MM.1S (cell line): Measurements from ENCODE around the gene MOXD1.

Experiments
- DNase-seq: peaks from one replicate; pipeline ENCODE4 v3.0.0-alpha.2; 2015
- H2AFZ ChIP-seq: fragments of 300-600 bp; sonication (generic); 2 replicates; pipeline ENCODE4 v1.6.0; 2016; ENCODE audit warnings: antibody characterized with exemption, low read length
- H3F3A ChIP-seq: fragments of 300-600 bp; sonication (generic); 2 replicates; pipeline ENCODE4 v1.6.1; 2016; ENCODE audit warnings: mild to moderate bottlenecking, antibody characterized with exemption, low read length, moderate library complexity, mixed read lengths; ENCODE audit not compliant: insufficient read depth
- H3K27ac ChIP-seq: fragments of 300-600 bp; sonication (generic); 2 replicates; pipeline ENCODE4 v1.5.1; 2016; ENCODE audit warnings: mild to moderate bottlenecking, low read length
- H3K27me3 ChIP-seq: fragments of 300-600 bp; sonication (generic); replicated peaks from 2 replicates; pipeline ENCODE4 v1.6.0; 2016; ENCODE audit warnings: low read length; ENCODE audit not compliant: insufficient read depth
- H3K36me3 ChIP-seq: fragments of 300-600 bp; sonication (generic); replicated peaks from 2 replicates; pipeline ENCODE4 v1.6.1; 2016; ENCODE audit warnings: mild to moderate bottlenecking, low read length, mixed read lengths; ENCODE audit not compliant: insufficient read depth
- H3K4me1 ChIP-seq: fragments of 300-600 bp; sonication (generic); 2 replicates; pipeline ENCODE4 v1.6.1; 2016; ENCODE audit warnings: low read length, mixed read lengths
- H3K4me2 ChIP-seq: fragments of 300-600 bp; sonication (generic); 2 replicates; pipeline ENCODE4 v1.6.0; 2016; ENCODE audit warnings: low read depth, low read length
- H3K4me3 ChIP-seq: fragments of 300-600 bp; sonication (generic); 2 replicates; pipeline ENCODE4 v1.5.1; 2016; ENCODE audit warnings: low read length, mixed read lengths
- H3K79me2 ChIP-seq: fragments of 300-600 bp; sonication (generic); 2 replicates; pipeline ENCODE4 v1.6.1; 2016; ENCODE audit warnings: mixed run types, low read length, mixed read lengths
- H3K9ac ChIP-seq: fragments of 300-600 bp; sonication (generic); 2 replicates; pipeline ENCODE4 v1.6.1; 2016; ENCODE audit warnings: low read length, mixed read lengths
- H3K9me2 ChIP-seq: fragments of 300-600 bp; sonication (generic); replicated peaks from 2 replicates; pipeline ENCODE4 v1.6.1; 2016; ENCODE audit warnings: mild to moderate bottlenecking, low read length, mixed read lengths; ENCODE audit not compliant: insufficient read depth
- H3K9me3 ChIP-seq: fragments of 300-600 bp; sonication (generic); replicated peaks from 2 replicates; pipeline ENCODE4 v1.6.1; 2016; ENCODE audit warnings: mild to moderate bottlenecking, low read length, mixed read lengths; ENCODE audit not compliant: insufficient read depth
- H4K20me1 ChIP-seq: fragments of 300-600 bp; sonication (generic); 2 replicates; pipeline ENCODE4 v1.6.1; 2016; ENCODE audit warnings: mild to moderate bottlenecking, low read length, moderate library complexity, mixed read lengths; ENCODE audit not compliant: insufficient read depth
- EZH2 ChIP-seq: fragments of 300-600 bp; sonication (generic); optimal IDR thresholded peaks from 2 replicates; pipeline ENCODE3; 2017; ENCODE audit warnings: low read depth, mild to moderate bottlenecking, antibody characterized with exemption, low read length, mixed read lengths
- EZH2phosphoT487 ChIP-seq: fragments of 300-600 bp; sonication (generic); IDR thresholded peaks from 2 replicates; pipeline ENCODE4 v1.6.1; 2018; ENCODE audit warnings: antibody characterized with exemption, low read length
- TF ChIP-seq, protein P1 (sequence below): fragments of 300-600 bp; sonication (generic); IDR thresholded peaks from 2 replicates; pipeline ENCODE4 v1.5.1; 2016; ENCODE audit warnings: antibody characterized with exemption, low read length, mixed read lengths

MOXD1 gene

DNA sequence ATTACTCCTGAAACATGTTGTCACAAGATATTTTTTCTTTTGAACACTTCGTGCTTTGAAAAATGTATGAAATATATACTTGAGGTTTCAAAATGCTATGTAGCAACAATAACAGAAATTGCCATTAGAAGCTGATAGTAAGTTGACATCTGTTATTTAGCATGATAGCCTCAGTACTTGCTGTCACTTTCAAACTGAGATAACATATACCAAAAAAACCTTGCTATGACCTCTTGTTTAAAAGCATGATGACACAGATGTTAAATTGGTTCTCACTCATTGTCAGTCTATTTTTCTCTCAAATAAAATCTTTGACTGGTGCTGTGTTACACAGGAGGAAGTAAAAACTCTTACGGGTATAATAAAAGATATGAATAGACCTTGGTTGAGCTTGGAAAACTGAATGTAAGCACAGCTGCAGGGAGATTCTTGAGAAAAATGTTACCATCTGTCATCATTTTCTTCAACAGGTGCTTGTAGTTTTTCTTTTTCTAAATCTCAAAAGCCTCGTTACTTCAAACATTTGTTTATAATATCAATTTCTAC, 18.6 kb downstream of the MOXD1 start:
- Histone ChIP-seq H3K4me1 (peaks cover 24% of the 10 kb centered on the region), H3F3A (0 out of 2 replicates have a peak, but pooled peaks cover 3% of the 10 kb centered on the region), H2AFZ (no peak overlapping the region), H4K20me1 (no peaks in the 10 kb centered on the region), H3K36me3 (no peaks in the 10 kb centered on the region), H3K27ac (no peak overlapping the region), H3K9ac (no peak overlapping the region), H3K79me2 (no peaks in the 10 kb centered on the region), H3K27me3 (no peaks in the 10 kb centered on the region), H3K4me2 (peak overlapping the region; percentile 8; the same call in 1 of the 2 replicates), H3K9me2 (no peaks in the 10 kb centered on the region), H3K4me3 (no peak overlapping the region), H3K9me3 (no peaks in the 10 kb centered on the region)
- no peak for TF ChIP-seq EZH2phosphoT487
- TF ChIP-seq EZH2, result no peak
- TF ChIP-seq, protein P1, sequence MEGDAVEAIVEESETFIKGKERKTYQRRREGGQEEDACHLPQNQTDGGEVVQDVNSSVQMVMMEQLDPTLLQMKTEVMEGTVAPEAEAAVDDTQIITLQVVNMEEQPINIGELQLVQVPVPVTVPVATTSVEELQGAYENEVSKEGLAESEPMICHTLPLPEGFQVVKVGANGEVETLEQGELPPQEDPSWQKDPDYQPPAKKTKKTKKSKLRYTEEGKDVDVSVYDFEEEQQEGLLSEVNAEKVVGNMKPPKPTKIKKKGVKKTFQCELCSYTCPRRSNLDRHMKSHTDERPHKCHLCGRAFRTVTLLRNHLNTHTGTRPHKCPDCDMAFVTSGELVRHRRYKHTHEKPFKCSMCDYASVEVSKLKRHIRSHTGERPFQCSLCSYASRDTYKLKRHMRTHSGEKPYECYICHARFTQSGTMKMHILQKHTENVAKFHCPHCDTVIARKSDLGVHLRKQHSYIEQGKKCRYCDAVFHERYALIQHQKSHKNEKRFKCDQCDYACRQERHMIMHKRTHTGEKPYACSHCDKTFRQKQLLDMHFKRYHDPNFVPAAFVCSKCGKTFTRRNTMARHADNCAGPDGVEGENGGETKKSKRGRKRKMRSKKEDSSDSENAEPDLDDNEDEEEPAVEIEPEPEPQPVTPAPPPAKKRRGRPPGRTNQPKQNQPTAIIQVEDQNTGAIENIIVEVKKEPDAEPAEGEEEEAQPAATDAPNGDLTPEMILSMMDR, result no peak
- DNase-seq, result no peak

DNA sequence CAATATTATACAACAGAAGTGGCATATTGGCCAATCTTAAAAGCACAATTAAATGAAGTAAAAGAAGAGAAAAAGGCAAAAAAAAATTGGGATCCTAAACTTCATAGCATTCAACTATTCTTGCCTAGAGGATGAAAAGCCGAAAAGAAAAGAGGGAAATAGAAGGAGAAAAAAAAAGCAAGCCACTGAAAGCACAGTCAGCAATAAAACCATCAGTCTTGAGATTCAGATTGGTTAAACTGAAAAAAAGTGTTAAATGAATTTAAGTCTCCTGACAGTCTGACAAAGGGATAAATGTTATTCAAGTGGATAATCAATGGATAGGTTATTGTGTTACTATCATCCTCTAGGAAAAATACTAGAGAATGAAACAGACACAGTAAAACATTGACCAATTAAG, 19.9 kb downstream of the MOXD1 start:
- no peaks in the 10 kb centered on the region for H3K36me3 ChIP-seq
- TF ChIP-seq EZH2 (no peak), EZH2phosphoT487 (no peak)
- TF ChIP-seq, protein P1, result no peak
- 0 out of 2 replicates have a peak, but pooled peaks cover 3% of the 10 kb centered on the region for H3F3A ChIP-seq
- H3K4me1 ChIP-seq, result peaks cover 24% of the 10 kb centered on the region
- H3K79me2 ChIP-seq, result no peaks in the 10 kb centered on the region
- no peak overlapping the region for H3K4me2 ChIP-seq
- no peak overlapping the region for H3K27ac ChIP-seq
- H3K9me2 ChIP-seq, result no peaks in the 10 kb centered on the region
- no peak overlapping the region for H2AFZ ChIP-seq
- H3K4me3 ChIP-seq, result no peak overlapping the region
- no peak for DNase-seq
- H3K27me3 ChIP-seq, result no peaks in the 10 kb centered on the region
- H4K20me1 ChIP-seq, result no peaks in the 10 kb centered on the region
- H3K9ac ChIP-seq, result no peak overlapping the region
- H3K9me3 ChIP-seq, result no peaks in the 10 kb centered on the region

DNA sequence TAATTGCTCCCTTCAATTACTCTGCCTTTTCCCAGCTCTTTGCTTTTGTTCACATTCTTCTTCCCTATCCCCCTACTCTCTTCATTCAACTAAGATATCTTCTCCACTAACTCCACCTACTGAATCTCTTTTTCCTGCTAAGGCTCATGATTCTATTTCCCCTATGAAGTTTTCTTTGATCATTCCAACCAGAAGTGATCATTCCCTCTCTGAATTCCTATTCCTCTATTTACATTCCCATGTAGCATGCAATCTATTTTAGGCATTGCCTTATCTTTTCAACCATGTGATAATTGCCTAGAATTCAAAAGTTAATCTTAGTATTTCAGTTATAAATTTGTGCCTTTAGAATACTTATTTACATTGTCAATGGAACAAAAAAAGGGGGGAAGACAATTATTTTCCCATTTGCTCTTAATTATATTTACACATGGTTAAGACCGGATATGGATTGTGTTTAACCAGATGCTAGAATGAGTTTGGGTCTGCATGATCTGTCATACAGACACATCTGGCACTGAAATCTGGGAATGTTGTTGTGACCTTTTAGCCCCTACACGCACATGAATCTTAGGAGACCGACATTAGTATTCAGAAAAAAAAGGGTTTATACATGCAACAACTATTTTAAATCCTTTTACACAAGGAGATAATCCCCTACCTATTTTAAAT, 20.8 kb downstream of the MOXD1 start:
- Histone ChIP-seq H3K36me3 (no peaks in the 10 kb centered on the region), H3K27ac (no peak overlapping the region), H3K4me3 (no peak overlapping the region), H3K27me3 (no peaks in the 10 kb centered on the region), H3F3A (0 out of 2 replicates have a peak, but pooled peaks cover 3% of the 10 kb centered on the region), H4K20me1 (no peaks in the 10 kb centered on the region), H3K9ac (no peak overlapping the region), H2AFZ (no peak overlapping the region), H3K79me2 (no peaks in the 10 kb centered on the region), H3K4me1 (peaks cover 24% of the 10 kb centered on the region), H3K4me2 (no peak overlapping the region), H3K9me3 (no peaks in the 10 kb centered on the region), H3K9me2 (no peaks in the 10 kb centered on the region)
- no peak for DNase-seq
- TF ChIP-seq, protein P1, result no peak
- TF ChIP-seq EZH2phosphoT487 (no peak), EZH2 (no peak)
